GM19238 (cell line): ENCODE measurements around the gene SLC7A10.
"Not testable (repeated sequence)": the region's sequence is repeated elsewhere in the genome, so short reads cannot be mapped to it uniquely, and the experiment has no call there.

Experiments
- DNase-seq: peaks from one replicate; pipeline ENCODE4 v3.0.0; 2011; ENCODE audit warnings: low spot score; ENCODE audit not compliant: insufficient read length

The SLC7A10 gene

DNA sequence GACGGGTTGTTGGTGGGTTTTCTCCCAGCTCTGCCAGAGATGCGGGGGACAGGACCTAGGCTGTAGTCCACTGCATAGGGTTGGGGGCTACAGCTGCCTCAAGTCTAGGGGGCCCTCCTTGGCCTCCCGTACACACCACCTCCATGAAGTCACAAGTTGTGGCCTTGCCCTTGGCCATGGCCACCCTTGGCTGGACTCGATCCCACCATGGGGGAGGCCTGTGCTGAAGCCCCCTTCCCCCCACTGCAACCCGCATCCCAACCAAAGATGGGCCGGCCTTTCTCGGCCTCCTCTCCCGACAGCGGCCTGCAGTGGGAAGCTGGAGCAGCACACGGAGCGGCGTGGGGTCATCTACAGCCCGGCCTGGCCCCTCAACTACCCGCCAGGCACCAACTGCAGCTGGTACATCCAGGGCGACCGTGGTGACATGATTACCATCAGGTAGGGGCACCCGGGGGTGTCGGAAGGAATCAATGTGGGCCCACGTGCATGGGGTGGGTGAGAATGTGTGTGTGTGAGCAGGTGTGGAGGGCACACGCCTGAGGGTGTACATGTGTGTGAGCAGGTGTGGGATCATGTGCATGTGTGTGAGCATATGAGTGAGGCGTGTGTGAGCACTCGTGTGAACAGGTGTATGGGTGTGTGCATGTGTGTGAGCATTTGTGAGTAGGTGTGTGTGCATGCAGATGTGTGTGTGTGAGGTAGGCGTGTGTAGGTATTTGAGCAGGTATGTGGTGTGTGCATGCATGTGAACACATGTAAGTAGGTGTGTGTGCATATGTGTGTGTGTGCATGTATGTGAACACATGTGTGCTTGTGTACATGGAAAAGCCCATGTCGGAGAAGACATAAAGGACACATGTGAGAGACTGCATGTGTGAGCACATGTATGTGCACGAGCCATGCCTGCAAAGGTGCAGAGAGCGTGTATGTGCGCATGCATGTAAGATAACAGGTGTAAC, 22.8 kb downstream of the SLC7A10 start:
- no peak for DNase-seq

DNA sequence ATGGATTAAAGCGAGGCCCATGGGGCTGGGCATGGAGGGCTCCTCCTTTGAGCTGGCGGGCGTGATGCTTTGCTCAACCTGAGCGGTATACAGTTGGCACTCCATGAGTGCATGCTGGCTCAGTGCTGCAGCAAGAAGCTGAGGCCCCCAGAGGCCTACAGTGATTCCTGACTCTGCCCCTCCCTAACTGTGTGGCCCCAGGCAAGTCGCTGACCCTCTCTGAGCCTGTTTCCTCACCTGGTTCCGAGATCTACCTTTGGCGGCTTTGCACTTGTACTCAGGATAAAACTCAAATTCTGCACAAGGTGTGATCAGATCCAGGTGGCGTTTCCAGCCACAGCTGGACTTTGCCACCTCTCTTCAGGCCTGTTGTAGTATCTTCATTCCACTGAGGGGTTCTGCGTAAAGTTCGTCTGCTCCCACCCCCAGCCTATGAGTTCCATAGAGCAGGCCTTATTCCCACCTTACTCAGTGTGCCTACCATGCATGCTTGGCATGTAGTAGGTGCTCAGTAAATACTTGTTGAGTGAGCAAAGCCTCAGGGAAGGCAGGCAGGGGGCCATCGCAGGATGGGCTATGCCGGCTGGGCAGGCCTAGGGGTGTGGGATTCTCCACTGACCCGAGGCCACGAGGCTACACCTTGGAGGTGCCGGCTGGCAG, 23.6 kb downstream of the SLC7A10 start:
- no peak for DNase-seq

DNA sequence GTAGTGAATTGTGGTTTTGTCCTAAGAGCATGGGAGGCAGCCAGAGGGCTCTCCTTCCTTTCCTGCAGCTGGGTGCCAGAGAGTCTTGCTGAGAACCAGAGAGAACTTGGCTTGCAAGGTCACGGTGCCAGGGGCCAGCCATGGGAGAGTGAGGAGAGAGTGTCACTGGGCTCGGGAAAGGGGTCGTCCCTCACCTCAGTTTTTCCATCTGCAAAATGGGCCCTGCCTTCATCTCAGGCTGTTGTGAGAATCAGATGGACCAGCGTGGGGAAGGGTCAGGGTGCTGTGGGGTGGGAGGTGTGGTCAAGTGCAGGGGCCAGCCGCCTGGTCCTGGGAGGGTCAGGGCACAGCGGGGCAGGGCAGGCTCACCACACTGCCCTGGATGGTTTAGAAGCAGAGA, 24.2 kb downstream of the SLC7A10 start:
- no peak for DNase-seq

DNA sequence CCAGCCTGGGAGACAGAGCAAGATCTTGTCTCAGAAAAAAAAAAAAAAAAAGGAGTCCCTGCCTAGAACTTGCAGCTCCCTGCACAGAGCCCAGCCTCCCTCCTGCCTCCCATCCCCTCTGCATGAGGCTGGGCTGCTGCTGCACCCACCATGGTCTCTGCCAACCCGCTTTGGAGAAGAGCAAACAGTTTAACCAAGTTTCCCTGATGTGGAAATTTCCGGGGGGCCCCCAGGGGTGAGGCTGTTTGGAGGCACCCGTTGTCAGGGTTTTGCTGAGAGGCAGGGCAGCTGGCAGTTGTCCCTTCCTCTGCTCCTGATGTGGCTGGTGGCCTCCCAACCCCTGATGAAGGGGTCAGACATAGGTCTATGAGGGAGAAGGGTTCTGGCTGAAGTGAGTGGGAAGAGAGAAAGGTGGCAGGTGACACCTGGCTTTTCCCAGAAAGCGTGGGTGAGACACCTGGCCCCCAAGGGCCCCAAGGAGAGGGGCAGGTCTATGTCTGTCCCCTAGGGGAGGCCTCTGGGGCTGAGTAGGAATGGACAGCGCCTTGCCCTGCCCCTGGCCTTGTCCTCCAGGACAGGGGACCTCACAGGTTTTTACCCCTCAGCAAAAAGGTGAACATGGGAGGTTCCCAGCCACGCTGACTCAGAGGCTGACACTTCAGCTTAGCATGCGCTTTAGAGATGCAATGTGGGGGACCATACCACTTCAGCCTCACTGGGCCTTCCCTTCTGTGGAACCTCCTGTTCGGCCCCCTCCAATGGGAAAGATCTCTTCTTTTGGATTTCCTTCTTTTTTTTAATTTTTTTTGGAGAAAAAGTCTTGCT, 26.0 kb downstream of the SLC7A10 start:
- no peak for DNase-seq

DNA sequence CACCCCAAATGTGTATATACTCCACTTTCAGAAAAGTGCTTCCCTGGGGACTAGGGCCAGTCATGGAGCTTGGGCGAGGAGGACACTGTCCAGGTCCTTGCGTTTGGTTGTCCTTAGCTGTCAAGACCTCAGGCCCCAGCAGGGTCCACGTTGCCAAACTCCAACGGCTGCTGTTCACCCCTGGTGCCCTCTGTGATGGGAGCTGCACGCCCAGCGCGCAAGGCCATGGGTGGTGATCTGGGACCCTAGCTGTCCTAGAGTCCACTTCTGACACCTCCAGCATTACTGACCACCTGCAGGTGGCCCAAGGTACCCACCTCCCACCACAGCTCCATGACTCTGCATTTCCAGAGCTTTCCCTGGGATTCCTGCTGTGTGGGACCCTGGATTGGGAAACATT, 27.5 kb downstream of the SLC7A10 start:
- DNase-seq = no peak

DNA sequence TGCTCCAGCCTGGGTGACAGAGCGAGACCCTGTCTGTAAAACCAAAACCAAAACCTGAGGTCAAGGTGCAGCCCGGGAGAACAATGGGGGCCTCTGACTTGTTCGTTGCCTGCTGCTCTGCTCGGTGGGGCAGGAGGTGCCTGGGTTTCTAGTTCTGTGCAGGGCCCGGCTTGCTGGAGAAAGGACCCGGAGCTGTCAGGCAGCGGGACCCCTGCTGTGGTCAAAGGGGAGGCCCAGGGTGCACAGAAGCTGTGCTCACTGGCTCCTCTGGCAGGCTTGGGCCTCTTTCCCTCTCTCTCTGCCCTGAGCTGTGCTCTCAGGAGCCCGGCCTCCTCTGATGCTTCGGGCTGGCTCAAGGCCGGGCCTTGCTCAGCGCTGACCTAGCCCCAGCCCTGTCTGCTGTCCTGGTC, 28.1 kb downstream of the SLC7A10 start:
- DNase-seq = no peak

DNA sequence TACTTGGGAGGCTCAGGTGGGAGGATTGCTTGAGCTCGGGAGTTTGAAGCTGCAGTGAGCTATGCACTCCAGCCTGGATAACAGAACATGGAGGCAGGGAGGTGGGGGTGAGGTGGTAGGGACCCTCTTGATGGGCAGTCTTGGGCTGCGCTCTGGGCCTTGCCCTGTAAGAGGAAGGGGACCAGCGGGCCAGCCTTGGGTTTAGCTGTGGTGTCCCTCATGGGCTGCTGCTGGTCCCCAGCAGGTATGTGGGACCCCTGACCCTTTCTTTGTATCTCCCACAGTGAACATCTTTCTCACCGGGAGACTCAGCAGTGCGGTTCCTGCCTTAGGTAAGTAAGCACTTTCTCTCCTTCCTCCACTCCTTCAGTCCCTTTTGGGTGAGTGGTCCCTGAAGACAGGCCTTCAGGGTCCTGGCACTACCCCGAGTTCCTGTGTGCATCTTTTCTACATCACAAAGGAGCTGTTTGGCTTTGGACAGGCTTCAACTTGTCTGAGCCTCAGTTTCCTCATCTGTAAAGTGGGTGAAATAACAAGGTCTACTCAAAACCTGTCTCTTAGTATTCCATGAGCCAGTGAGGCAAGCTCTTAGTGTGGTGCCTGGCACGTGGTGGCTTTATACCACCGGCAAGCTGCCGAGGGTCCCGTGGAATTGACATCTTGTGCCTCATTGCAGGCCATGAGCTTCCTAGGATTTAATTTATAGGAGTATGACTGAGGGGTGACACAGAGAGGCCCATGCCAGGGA, 29.0 kb downstream of the SLC7A10 start:
- DNase-seq = no peak

DNA sequence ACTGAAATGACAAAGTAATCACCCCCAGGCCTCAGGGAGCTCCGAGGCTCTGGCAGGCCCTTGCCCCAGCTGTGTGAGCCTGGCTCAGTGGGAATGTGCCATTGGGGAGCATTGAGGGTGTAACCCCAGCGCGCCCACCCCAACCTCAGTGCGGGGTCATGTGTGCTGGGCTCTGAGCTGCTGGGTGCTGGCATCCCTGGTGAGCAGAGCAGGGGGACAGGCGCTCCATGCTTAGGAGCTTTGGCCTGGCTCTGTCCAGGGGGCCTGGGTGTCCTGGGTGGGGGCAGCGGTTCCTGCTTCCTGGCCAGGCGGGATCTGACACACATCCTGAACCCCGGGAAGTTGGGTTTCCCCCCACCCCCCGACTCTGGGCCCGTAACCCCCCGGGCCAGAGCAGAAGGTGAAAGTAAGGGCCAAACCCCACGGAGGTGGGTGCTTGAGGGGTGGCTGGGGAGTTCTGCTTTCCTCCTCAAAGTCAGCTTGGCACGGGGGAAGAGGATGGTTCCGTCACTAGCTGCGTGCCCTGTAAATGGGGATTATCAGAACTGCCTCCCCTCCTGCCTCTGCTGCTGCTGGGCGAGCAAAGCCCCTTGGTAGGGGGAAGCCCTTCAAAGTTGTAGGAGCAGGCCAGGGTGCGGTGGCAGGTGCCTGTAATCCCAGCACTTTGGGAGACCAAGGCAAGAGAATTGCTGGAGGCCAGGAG, 29.9 kb downstream of the SLC7A10 start:
- no peak for DNase-seq

DNA sequence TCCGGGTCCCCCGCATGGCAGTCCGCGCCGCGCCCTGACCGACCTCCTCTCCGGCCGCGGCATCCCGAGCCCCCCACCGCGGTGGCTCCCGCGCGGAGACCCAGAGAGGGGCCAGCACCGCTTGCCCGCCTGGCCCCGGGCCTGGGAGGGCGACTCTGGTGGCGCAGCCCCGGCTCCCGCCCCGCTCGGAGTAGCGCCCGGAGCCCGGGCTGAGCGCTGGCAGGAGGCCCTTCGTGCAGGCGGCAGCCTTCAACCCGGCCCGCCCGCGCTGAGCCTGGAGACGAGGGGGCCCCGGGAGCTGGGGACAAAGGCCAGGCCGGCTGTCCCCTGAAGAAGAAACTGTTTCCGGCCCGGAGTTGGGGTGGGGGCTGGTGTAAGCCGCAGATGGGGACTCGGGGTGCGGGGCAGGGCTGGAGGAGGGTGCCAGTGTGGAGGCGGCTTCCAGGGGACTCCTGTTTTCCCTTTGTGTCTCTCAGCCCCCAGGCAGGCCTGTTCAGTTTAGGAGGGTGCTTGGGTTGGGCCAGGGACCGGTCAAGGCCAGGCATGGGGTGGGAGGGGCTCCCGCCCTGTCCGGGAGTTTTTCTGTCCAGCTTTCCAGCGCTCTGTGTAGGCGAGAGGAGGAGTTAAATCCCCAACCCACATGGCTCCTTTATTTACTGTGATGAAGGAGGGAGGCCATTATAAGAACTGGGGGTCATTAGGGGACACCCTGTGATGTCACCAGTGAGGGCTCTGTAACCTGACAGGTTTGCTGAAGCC, 30.6 kb downstream of the SLC7A10 start:
- no peak for DNase-seq

DNA sequence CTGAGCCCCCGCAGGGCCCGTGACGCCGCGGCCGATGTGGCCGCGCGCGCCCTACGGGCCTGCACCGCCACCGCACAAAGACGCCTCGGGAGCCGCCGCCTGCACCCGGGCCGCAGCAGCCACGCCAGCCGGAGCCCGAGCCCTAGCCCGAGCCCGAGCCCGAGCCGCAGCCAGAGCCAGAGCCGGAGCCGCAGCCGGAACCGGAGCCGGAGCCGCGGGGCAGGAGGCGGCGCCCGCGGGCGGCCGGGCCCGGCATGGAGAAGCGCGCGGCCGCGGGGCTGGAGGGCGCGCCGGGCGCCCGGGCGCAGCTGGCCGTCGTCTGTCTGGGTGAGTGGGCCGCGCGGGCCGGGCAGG, 31.1 kb downstream of the SLC7A10 start:
- no peak for DNase-seq

DNA sequence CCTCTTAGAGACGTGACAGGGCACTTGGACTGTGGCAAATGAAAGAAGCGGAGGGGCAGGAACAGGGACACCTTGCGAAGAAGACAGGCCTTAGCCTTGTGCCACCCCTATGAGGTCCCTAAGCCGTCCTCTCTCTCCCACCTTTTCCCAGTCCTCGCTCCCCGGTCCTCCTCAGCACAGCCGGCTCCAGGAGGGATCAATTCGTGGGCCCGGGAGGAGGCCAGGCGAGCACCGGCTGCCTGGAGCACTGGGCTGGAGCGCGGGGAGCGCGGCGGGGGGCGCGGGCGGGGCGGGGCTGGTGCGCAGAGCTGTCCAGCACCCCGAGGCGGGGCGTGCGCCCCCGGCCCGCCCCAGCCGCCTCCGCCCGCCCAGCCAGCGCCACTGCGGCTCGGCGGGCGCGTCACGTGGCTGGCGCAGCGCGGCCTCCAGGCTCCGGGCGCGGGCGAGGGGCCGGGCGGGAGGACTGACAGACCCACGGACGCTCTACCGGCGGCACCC, 31.7 kb downstream of the SLC7A10 start, which contains the start of gene LRP3:
TSS of gene LRP3 (plus strand) at position 466 of the 498 bp plus-strand sequence. CDS start 456 bp downstream, outside the sequence.
- no peak for DNase-seq

DNA sequence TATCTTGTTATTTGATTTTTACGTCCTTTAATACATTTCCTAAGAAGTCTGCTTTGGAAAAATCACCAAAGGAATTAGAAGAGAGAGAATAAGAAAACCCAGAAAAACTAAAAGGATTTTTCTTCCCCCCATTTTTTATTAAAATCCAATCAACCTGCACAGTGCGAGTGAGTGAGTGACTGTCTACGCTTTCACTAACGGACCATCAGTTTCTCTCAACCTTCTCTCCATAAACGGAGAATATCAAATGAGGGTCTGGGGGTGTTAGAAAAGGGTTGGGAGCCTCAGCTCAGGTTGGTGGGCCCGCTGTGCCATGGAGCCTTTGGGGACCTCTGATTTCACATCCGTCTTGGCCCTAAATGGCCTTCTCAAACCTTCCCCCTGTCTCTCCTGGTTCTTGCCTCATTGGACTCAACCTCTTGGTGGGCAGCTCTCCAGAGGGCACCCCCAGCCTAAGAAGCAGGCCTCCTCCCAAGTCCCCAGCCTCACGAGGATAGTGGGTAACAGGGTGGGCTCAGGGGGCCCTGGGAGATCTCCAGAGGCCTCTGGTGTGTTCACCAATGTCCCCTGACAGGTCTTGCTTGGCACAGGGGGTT, 32.3 kb downstream of the SLC7A10 start:
- DNase-seq = no peak

DNA sequence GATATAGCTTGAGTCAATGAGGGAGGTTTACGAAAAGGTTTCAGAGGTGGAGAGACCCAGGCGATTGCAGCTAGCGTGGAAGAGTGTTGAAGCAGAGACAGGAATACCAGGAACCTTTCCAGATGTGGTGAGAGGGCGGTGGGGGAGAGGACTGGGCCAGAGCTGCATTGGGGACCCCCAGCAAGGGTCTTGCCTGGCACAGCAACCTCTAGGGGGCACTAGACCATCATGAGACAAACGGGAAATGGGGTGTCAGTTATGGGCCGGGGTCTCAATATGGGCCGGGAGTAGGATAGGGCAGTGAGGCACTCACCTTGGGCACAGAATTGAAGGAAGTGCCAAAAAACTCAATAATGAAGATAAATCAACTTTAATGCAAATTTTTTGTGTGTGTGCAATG, 33.6 kb downstream of the SLC7A10 start:
- no peak for DNase-seq

DNA sequence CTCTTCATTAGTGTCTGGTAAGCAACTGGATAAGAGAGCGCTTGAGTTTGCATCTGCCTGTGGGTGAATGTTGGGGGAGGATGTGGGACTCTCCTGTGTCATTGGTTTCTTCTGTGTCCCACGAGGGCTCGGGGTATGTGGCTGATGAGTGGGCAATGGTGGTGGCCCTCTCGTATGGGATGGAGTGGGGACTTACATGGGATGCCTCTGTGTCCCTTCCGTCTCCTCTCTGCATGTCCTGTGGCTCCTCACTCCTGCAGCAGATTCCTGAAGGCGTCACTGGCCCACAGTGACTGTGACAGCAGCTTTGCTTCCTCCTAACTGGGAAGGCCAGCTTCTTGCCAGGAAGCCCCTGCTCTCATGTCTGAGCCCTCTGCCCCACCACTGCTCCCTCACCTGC, 34.1 kb downstream of the SLC7A10 start:
- DNase-seq = peak; percentile 1

DNA sequence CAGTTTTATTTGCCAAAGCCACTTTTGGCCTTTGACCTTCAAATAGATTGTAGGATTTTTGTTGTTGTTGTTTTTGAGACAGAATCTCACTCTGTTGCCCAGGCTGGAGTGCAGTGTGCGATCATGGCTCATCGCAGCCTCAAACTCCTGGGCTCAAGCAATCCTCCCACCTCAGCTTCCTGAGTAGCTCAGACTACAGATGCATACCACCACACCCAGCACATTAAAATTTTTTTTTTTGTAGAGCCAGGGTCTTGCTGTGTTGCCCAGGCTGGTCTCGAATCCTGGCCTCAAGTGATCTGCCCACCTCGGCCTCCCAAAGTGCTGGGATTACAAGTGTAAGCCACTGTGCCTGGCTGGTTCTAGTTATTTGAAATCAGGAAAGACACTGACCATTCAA, 34.6 kb downstream of the SLC7A10 start:
- not testable (repeated sequence) for DNase-seq

DNA sequence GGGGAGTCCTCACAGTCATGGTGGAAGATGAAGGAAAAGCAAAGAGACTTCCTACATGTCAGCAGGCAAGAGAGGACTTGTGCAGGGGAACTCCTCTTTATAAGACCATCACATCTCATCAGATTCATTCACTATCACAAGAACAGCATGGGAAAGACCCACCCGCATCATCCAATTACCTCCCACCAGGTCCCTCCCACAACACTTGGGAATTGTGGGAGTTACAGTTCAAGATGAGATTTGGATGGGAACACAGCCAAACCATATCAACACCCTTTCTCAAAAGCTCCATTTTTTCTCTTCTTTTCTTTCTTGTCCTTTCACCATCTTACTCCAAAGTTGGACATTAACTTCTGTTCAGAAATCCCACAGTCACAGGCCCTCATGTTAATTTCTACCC, 36.2 kb downstream of the SLC7A10 start:
- no peak for DNase-seq

DNA sequence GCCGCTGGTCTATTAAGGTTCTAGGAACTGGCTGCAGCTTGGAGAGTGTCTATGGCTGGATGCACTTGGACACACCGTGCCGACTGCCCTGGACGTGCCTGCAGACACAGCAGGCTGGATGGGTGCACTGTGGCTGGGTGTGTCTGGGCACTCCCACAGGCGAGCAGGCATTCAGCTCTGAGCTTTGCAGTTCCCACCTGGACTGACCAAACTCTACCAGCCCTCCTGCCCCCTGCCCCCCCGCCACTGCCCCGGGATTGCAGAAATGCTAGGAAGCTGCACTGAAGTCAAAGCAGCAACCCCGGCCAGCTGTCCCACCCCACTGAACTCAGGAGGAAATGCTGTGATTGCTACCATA, 38.5 kb downstream of the SLC7A10 start:
- no peak for DNase-seq

DNA sequence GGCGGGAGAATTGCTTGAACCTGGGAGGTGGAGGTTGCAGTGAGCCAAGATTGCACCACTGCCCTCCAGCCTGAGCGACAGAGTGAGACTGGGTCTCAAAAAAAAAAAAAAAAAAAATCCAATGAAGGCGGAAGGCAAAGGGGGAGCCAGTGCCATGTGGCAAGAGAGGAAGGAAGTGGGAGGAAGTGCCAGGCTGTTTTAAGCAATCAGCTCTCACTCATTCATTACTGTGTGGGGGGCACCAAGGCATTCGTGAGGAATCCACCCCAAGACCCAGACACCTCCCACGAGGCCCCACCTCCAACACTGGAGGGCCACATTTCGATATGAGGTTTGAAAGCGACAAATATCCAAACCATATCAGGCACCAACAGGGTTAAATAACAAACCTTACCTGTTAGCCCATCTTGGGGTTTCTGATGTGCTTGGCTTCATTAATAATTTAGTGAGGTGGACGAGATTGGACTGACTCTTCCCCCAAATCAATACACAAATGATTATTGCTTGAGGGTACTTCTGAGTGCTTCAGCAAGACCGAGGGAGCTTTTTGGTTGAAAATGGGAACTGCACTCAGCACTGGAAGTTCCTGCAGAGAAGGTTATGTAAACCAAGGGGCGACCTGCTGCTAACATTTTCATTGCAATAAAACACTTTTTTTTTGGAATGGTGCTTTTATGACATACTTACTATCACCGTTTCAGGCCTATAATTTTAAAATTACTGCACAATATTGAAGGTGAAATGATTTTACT, 39.0 kb downstream of the SLC7A10 start:
- no peak for DNase-seq
